ENCODE data around the gene ZBBX.

- TF ChIP-seq CTCF (IDR thresholded peaks at IDR 0.05; ENCODE audit: borderline replicate concordance, extremely low read depth, low read length, poor library complexity, severe bottlenecking) (no peak), EZH2 (IDR thresholded peaks at IDR 0.05; ENCODE audit: borderline replicate concordance, low read depth, low read length, severe bottlenecking) (no peak)
These were observed 18.8 kb downstream of the ZBBX start for GRCh38 chr3:167361306-167361705.

Data from DND-41 (cell line).